NCI-H2107 (cell line): ENCODE measurements around the gene ANKRD1.

ENCODE experiments used
- DNase-seq: peaks from one replicate; lab custom pipeline; 2025; lab: John Stamatoyannopoulos, UW

Gene ANKRD1

DNA sequence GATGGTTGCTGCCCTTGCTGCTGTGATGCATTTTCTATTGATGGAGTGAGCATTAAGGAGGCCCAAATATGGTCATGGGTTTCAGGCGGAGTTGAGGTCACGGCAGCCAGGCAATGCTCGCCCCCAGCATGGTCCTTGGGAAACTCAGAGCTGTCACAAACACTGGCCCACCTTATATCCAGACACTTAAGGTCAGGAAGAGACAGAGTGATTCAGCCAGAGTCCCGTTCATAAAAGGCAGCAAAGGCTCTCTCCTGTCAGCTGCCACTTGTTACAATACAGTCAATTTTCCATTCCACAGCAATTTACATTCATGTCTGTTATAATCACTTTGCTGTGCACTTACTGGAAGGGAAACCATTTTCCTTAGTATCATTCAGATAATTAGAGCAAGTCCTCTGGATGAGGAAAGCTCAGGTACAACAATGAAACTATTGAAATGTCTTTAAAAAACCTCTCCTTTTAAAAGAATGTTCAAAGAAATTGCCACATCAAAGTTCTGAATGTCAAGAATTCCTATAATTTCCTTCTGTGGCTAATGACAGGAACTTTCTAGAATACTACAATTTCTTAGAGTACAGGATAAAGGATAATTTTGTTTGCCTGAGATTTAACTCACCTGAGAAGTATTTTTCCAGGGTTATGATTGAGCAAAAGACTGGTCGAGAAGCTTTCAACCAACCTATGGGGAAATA is 14.8 kb upstream of the ANKRD1 start:
- DNase-seq = no peak

DNA sequence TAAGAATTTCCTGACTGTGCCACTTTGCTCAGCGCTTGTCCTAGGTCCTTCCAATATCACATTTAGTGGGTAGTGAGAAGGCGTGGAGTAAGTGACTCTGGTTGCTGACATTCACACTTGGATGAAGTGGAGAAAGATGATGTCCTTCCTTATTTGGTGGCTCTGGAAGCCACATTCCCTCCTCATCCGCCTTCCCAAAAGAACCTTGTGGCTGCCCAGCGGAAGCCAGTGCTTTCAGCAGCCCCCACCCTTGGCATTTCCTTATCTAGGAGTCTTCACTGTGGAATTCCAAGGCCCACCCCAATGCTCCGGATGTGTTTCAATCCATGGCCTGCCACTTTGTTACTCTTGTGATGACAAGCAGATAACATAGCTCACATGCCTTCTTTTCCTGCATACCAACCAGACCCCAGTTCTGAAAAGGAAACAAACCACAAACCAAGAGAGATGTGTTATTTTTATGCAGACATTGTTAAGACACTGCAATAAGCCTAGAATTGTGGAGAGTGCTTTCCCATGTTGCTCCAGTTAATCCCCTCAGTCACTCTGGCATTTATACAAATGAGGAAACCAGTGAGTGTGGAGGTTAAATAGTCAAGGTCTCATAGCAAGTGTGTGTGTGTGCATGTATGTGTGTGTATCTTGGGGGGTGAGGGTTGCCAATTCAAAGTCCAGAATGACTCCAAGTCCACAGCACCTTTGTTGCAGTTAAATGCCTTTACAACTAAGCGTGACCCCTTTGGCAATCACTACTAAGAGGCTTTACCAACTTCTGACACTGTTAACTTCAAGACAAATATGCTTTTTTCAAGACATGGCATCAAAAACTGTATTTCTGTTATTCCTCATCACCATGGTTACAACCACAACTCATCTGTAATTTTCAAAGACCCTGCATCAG is 10.3 kb upstream of the ANKRD1 start:
- DNase-seq = no peak

DNA sequence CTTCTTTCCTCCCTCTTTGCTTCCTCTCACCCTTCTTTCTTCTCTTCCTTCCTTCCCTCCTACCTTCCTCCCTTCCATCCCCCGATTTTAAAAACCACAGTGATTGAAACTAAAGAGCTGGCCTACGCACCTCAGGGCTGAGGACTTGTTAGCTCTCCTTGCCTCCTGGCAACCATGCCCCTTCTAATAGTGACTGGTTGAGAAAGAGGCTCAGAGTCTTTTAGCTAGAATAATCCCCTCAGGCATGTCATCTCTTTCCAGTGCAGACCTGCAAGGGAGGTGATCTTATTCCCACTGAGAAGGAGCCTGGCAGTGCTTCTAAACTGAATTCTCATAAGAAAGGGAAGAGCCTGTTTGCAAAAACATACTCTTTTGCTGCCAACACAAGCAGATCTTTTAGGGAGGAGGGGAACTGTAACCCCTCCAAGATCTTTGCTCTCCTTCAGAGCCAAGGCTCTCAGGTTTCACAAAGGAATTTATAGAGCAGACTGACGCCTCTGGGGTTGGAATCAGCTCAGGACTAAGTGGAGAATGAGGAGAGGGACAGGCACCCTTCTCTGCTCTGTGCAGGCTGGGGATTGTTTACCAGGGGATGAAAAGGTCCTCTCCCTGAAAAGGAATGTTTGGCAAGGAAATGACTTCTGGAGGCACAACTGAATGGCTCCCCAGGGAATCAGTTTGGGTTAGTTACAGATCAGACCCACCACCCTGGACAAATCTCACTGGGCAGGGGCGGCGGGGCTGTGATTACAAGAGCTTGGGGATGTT is 9.4 kb upstream of the ANKRD1 start:
- no peak for DNase-seq

DNA sequence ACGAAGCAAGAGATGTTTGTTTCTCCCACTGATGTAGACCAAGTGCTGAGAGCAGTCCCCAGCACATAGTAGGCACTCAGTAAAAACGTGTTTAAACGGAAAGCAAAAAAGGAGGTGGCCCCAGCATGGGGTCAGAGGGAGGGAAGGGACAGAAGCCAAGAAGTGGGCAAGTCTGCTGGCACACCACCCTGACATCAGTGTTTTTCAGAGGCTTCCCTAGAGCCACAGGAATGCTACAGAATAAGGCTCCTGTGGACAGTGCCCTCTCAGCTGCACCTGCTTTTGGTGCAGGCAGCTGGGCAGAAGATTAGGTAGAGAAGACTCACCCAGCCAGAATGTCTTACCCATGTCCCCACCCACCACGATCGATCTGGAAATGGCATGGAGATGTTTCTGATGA is 8.3 kb upstream of the ANKRD1 start:
- no peak for DNase-seq

DNA sequence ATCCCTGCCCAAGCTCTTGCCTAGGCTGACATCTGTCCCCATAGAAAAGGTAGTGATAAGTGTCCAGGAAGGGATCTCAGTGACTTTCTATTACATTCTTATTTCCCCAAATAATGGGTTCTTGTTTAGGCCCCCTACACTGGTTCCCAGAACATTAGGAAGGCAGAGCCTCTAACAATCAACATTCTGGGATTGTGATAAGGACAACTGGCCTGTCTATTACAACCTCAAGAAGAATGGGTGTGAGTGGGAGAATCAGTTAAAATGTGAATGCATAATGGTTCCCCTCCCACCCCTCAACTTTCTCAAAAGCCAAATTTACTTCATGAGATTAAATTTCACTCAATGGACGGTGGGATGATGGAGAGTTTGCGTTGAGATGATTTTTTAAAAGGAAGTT is 6.4 kb upstream of the ANKRD1 start:
- DNase-seq = no peak

DNA sequence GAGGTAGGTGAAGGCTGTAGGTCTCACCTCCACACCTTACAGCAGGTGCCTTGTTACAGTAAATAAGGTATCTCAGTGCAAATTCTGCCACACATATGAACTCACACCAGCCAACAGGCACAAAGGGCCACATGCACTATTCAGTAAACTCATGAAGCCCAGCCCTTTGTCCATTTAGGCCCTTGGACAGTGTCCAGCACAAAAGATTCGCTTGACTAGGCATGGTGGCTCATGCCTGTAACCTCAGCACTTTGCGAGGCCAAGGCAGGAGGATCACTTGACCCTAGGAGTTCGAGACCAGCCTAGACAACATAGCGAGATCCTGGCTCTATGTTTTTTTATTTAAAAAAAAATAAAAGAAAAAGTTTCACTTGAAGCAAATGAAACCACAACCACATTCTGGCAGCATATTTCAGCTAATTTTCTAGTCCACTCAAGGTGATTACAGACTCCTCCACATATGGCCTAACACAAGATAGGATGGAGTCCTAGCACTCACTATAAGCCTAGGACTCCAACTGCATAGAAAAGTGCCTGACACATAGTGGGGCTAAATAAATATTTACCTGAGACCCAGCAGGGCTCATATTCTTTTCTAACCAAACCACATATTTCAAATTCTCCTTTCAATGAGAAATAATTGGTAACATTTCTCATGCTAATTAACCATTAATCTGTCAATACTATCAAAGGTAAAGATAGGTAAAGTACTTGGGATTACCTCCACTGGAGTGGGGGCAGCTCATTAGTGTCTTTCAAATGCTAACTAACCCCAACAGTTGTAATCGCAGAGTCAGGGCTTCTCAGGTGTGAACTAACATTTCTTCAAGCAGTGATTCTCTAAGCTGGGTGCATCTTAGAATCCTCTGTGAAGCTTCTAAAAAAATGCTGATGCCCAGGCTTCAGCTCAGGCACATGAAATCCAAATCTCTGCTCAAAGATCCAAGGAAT is 4.5 kb upstream of the ANKRD1 start:
- DNase-seq = no peak

DNA sequence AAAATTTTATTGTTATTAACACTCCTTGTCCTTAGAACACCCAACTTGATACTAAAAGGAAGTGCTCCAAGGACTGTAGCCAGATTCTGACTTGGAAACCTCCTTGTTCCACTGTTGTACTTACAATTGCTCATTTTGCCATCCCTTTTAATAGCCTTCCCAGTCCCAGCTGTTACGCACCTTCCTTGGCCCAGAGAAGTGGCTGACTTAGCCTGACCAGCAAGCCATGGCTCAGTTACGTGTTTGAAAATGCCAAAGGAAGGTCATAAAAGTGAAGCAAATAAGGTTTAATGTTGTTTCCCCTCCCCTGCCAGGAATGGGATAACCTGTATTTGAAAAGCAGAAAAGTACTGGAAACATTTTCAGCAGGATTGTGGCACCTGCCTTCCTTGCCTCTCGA is 3.7 kb upstream of the ANKRD1 start:
- DNase-seq = no peak

DNA sequence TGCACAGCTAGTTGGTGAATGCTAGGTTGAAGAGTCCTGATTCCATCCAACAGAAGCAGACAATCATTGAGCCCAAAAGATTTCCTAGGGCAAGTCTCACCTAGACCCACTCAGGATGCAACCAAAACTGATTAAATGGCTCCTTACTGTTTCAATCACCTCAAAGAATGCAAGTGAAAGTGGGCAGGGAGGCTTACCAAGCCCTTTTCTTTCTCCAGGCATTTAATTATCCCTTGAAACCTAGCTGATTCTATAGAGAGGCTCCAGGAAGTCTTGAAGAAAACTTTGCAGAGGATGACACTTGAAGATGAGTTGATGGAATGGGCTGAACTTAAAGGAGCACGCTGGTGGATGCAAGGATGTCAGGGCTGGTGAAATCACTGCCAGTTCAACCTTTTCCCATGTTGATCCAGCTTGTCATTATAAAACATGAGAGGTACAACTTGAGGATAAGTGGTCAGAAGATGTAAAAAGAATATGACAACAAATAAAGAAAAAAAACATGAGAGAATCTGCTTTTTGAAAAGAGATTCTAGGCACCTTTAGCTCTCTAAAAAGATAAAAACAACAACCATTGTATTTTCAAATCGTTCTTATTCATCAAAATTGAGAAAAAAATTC is 2.3 kb upstream of the ANKRD1 start:
- no peak for DNase-seq

DNA sequence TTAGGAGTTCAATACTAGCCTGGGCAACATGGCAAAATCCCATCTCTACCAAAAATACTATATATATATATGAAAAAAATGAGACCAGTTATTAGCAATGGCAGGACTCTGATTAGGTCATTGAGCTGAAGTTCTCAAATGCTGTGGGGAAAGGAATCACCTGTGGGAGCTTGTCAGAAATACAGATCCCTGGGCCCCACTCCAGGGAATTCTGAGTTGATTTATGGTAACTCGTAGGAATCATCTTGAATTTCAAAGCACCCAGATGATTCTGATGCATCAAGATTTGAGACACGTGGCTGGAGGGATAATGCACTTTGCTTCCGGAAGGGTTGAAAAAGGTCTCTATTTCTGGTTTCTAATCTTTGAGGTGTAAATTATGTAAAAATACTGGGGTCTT is 1.0 kb upstream of the ANKRD1 start:
- DNase-seq = no peak

DNA sequence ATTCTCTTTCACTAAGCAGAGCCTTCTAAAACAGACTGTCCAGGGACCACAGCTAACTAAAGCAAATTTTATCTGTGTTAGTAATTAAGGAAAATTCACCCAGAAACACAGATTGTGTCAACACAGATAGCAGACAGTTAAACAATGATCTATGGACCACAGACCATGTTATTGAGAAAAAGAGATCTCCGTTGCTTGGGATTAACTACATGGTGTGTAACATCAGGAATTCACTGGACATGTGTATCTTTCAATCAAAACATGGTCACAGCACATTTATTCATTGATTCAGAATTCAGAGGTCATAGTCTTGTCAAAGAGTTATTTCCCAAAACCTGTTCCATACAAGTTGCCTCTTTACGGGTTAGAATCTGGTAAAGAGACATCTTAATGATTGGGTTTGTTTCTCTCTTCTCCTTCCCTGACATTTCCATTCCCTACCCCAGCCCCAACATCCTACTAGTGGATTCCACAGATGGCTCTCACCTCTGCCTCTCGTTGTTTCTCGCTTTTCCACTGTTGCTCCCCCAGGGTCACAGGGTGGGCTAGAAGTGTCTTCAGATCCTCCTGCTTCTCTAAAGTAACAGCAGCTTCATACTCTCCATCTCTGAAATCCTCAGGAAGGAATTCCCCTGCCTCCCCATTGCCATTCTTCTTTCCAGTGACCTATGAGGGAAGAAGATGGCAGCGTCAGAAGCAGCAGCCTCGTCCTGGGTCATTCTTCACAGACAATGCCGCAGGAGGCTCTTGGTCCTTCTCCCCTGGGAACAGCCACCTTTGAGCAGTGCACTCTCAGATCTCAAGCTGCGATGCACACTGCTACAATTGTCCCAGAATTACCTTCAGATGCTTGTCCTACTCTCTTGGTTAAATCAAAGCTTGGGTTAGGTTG is 958 bp downstream of the ANKRD1 start:
- DNase-seq = no peak

DNA sequence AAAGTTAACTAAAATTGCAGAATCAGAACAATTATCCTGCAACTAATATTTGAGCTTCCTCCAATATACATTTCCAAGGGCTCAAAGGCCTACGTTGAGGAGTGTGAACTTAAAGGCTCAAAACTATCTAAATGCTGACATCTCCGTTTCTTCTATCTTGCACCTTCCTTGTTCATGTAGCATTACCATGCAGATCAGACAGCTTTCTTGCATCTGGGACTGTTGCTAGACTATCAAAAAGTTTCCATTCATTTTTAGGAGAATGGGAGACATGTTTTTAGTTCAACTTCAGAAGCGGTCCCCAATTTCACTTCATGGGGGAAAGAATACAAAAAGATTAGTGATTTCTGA is 2.9 kb downstream of the ANKRD1 start:
- no peak for DNase-seq

DNA sequence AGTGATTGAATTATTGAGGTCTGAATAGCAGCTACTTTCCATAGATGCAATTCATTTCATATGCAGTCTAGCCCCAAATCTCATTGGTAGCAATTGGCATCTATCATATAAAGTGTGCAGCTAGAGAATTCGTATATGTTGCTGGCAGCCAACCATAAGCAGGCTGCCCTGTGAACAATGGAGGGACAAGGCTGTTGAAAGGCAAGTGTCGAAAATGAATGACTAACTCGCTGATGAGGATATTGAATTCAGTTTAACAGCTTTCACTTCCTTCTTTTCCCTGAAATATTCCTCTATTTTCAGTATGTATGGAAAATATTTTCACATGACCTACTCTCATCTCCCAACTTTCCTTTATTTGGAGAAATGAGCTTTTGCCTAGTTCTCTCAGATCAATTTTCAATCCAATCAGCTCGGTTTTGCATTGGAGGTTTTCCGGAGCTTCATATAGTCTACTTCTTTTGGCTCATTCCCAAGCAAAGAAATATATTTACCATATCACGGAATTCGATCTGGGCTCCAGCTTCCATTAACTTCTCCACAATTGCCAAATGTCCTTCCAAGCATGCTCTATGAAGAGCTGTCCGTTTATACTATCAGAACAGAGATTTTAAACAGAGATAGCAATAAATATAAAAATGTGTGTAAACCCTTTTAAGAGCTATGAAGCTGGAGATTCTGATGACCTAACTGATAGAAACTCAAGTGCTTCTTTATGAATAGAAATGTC is 3.5 kb downstream of the ANKRD1 start:
- no peak for DNase-seq

DNA sequence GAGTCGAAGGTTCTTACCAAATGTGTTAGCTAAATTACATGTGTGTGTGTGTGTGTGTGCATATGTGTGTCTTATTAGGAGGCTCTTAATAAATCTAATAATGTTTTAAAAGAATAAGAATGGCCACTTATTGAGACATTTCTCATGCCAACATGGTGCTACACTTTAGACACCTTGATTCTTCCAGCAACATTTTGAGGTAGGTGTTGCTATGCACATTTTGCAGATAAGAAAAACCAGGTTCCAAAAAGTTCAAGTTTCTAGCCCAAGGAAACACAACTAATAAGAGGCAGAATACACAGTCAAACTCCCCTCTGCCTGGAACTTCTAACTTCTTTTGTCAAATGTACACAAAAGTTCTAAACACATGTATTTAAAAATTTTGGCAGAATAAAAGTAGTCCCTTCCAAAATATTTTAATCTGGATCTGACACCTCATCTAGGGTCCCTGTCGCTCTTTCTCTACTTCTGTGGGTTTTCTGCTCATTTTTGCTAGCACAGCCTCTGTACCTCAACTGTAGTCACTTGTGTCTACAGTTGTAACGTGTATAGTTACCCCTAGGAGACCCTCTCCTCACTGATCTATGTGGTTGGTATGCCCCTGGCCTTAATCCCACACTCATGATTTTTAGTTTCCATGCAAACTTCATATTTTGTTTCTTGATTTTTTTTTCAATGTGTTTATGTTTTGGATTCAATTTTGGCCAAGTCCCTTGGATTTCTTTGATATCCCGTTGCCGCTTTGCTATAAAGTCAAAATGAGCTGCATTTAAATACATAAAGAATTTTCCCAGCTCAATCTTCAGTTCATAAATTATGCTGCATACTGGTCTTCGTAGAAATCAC is 4.3 kb downstream of the ANKRD1 start:
- no peak for DNase-seq

DNA sequence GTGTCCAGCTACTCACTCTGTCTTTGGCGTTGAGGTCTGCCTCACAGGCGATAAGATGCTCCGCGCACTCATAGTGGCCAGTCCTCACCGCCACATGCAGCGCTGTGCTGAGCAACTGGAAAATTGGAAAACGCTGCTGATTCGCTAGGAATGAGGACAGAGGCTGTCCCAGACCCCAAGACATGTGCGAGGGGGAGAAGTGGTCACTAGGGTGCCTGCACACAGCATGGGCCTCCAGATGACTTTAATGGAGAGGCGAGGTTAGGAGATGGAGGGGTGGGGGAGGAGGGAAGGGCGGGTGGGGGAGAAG is 5.2 kb downstream of the ANKRD1 start:
- no peak for DNase-seq

DNA sequence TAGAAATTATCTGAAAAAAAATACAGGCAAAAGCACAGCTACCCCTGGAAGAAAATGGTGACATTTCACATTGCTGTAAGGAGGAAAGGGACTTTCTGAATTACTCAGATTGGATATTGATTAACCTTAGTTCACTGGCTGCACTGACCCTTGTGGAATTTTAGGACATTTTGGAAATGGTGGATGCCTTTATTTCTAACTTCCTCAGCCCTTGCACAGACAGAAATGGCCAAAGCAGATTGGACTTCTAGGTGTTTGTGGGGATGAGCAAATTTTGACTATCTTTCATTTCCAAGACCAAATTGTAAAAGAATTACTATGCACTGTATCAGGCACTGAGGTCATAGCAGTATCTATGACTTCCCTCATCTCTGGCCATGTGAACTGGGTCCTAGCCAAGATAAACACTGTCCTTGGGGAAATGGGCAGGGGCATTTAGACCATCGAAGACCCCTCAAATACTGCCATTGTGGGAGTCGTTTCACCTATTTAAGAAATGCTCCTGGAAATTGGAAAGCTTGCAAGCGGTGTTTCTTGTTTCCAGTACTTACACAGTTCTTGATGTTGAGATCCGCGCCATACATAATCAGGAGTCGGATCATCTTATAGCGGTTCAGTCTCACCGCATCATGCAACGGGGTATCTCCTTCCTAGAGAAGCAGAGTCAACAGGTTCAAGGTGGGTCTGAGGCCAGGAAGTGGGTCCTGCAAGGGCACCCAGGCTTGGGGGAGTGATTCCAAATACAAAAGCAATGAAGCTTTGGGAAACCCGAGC is 5.7 kb downstream of the ANKRD1 start:
- no peak for DNase-seq

DNA sequence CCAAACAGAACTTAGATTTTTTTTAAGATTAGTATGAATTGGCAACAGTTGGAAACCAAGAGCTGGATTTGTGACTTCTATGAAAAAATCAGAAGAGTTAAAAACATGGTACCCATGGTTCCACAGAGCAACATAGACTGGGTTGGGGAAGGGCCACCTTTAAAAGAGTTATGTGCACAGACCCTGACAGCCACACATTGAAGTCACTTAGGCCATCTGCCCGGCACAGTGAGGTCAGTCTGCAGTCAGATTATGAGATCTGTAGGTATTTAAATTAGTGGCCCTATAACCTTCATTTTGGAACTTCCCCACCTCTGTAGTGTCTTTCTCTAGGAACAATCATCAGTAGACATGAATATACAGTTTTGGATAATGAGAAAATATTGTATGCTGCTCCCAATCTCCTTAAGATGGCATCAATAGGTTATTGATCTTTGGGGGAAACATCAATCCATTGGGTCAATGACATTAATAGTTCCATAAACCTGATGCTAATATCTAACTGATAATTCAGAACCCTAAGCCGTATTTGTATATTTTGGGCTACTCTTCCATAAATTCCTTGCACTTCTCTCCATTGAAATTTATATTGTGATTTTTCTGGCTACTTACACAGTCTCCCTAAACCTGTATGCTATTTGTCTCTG is 7.0 kb downstream of the ANKRD1 start:
- DNase-seq = no peak

DNA sequence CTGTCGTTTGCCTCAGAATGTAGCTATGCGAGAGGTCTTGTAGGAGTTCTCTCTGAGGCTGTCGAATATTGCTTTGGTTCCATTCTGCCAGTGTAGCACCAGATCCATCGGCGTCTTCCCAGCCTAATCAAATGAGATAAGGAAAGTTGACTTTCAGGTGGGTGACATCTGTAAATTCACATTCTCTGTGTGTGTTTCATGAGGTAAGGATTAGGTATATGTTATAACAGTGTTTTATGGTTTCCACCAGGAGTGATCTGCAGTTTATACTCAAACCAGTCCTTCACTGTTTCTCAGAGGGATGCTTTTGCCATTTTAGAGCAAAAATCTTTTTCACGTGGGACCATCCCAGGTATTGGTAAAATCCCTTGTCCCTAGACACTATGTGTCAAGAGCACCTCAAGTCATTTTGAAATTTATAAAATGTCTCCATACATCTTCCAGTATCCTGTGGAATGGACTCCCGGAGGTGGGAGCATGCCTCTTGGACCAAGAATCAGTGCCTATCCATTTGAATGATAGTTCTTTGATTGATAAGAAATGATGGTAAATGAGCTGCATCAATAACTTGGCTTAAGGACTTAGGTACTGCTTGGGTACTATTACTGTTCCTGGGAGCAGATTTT is 7.9 kb downstream of the ANKRD1 start:
- DNase-seq = no peak
